BE2C (cell line): ENCODE measurements around the gene ABT1.

ENCODE experiments used
- DNase-seq: peaks from one replicate; pipeline ENCODE4 v3.0.0-alpha.2; 2020
- H3K27me3 ChIP-seq: fragments of 250-450 bp; sonication (Bioruptor Pico); 2 replicates; pipeline ENCODE4 v1.5.1; 2020; ENCODE audit warnings: mild to moderate bottlenecking
- H3K36me3 ChIP-seq: fragments of 250-450 bp; sonication (Bioruptor Pico); 2 replicates; pipeline ENCODE4 v1.5.1; 2020; ENCODE audit warnings: mild to moderate bottlenecking
- H3K4me1 ChIP-seq: fragments of 250-450 bp; sonication (Bioruptor Pico); 2 replicates; pipeline ENCODE4 v1.5.1; 2020
- H3K4me3 ChIP-seq: 2 replicates; pipeline ENCODE4 v1.5.1; 2011; ENCODE audit warnings: low read depth, low read length
- H3K9me3 ChIP-seq: fragments of 250-450 bp; sonication (Bioruptor Pico); 2 replicates; pipeline ENCODE4 v1.5.1; 2020
- TF ChIP-seq, protein P1 (sequence below): IDR thresholded peaks from 2 replicates; pipeline ENCODE4 v1.5.1; 2012; ENCODE audit warnings: mild to moderate bottlenecking, low read depth, low read length

The ABT1 gene

DNA sequence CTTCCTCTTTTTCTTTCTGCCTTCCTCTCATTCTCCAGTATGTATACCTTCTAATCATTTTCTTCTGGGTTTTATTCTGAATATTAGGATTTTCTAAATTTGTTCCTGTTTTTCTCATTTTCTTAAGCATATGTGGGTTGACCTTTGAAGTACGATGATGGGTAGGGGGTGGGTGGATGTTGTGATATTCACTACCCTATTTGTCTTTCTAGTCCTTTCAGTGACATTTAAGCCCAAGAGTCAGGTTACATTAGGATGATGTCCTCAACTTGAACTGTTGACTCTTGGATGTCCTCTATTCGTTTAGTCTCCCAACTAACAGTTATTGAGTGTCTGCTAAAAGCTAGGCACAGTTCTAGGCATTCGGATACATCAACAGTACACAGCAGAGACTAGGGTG, 7.3 kb downstream of the ABT1 start:
- DNase-seq, result no peak
- Histone ChIP-seq H3K4me3 (no peak overlapping the region), H3K36me3 (peaks cover 12% of the 10 kb centered on the region), H3K27me3 (no peaks in the 10 kb centered on the region), H3K4me1 (no peaks in the 10 kb centered on the region; the same call in 1 of the 2 replicates), H3K9me3 (no peaks in the 10 kb centered on the region)
- TF ChIP-seq, protein P1, sequence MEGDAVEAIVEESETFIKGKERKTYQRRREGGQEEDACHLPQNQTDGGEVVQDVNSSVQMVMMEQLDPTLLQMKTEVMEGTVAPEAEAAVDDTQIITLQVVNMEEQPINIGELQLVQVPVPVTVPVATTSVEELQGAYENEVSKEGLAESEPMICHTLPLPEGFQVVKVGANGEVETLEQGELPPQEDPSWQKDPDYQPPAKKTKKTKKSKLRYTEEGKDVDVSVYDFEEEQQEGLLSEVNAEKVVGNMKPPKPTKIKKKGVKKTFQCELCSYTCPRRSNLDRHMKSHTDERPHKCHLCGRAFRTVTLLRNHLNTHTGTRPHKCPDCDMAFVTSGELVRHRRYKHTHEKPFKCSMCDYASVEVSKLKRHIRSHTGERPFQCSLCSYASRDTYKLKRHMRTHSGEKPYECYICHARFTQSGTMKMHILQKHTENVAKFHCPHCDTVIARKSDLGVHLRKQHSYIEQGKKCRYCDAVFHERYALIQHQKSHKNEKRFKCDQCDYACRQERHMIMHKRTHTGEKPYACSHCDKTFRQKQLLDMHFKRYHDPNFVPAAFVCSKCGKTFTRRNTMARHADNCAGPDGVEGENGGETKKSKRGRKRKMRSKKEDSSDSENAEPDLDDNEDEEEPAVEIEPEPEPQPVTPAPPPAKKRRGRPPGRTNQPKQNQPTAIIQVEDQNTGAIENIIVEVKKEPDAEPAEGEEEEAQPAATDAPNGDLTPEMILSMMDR, result no peak

DNA sequence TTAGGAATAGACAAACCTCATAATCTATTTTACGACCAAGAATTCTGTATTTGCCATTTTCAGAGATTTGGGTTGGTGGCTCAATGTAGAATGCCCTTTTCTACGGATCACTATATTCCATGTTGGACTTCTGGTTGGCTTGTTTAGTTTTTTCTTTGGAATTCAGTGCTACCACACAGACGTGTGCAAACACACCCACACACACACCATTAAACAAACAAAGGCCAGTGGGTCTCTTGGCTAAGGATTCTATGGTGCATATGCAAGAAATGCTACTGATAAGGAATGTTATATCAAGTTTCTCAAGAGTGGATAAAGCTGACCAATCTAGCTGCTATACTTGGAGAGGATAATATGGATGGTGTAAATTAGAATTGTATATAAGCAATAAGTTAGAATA, 8.0 kb downstream of the ABT1 start:
- no peaks in the 10 kb centered on the region; the same call in 1 of the 2 replicates for H3K4me1 ChIP-seq
- no peak for DNase-seq
- H3K9me3 ChIP-seq, result no peaks in the 10 kb centered on the region
- no peaks in the 10 kb centered on the region for H3K27me3 ChIP-seq
- TF ChIP-seq, protein P1, result no peak
- peaks cover 5% of the 10 kb centered on the region for H3K36me3 ChIP-seq
- no peak overlapping the region for H3K4me3 ChIP-seq

DNA sequence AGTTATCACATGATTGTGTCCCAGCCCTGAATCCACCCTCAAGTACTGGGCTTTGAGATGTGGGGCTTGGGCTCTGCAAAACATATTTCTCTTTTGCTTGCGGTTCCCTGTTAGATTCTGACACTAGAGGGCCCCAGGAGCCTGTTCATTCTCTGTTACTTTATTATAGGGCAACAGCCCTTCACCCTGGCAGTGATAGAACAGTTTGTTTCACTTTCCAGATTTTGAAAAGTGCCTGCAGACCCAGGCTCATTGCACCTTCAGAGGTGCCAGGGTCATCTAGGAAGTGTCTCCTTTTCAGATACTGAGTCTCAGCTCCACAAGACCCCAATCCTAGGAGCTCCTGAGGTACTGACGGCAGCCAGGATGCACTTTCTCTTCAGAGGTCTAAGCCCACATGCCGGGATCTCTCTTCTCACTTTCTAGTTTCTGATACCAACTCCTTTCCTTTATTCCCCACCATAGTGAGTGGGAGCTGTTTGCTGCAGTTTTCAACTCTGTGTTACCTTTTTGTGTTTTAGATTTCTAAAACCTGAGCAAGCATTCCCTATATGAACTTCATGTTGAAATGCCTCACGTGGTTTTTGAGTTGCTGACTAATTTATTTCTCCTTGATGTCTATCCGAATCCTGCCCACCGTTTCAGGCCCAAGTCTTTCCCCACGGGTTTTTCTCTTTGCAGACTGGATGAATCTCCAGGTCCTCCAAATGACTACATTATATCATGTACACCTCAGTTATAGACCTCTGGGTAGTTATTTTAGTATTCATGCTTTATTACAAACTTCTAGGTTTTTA, 10.9 kb downstream of the ABT1 start:
- Histone ChIP-seq H3K4me1 (no peaks in the 10 kb centered on the region; the same call in 1 of the 2 replicates), H3K9me3 (no peaks in the 10 kb centered on the region), H3K4me3 (no peak overlapping the region), H3K36me3 (no peaks in the 10 kb centered on the region), H3K27me3 (no peaks in the 10 kb centered on the region)
- TF ChIP-seq, protein P1, result peak; percentile 86
- peak; percentile 52 for DNase-seq

DNA sequence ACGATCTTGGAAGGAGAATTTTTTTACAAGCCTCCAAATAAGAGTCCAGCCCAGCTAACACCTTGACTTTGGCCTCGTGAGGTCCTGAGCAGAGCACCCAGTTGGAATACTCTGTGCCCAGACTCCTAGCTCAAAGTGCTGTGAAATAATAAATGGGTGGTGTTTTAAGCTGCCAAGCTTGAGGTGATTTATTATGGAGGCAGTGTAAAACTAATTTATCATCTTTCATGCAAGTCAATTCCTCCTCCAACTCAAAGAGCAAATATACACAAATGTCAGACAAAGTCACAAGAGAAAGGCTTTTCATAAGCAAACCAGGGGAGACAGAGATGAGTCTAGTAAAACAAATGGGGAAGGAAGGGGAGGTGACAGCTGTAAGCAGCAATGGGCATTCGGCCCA, 12.7 kb downstream of the ABT1 start:
- TF ChIP-seq, protein P1, result no peak
- peaks cover 14% of the 10 kb centered on the region for H3K27me3 ChIP-seq
- H3K4me1 ChIP-seq, result no peaks in the 10 kb centered on the region; the same call in 1 of the 2 replicates
- no peak for DNase-seq
- H3K9me3 ChIP-seq, result no peaks in the 10 kb centered on the region
- H3K36me3 ChIP-seq, result no peaks in the 10 kb centered on the region
- no peak overlapping the region for H3K4me3 ChIP-seq

DNA sequence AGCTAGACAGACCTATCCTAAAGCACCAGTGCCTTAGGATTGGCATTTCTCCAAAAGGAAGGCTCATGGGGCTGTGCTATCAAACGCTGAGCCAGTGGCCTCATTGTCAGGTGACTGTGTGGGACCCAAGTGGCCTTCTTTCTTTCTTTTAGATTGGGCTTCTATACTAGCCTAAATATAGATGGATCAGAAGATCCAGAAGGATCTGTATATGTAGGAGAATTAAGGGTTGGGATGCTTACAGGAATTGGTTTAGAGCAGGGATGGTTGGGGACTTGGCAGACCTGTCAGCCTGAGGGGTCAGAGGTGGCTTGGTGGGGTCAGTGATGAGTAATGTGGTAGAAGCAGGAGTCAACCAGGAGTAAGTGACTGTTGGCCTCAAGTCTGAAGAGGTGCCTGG, 14.8 kb downstream of the ABT1 start:
- TF ChIP-seq, protein P1, result no peak
- peaks cover 20% of the 10 kb centered on the region for H3K27me3 ChIP-seq
- no peaks in the 10 kb centered on the region for H3K9me3 ChIP-seq
- H3K4me1 ChIP-seq, result no peaks in the 10 kb centered on the region; the same call in 1 of the 2 replicates
- H3K4me3 ChIP-seq, result no peak overlapping the region
- H3K36me3 ChIP-seq, result no peaks in the 10 kb centered on the region
- no peak for DNase-seq

DNA sequence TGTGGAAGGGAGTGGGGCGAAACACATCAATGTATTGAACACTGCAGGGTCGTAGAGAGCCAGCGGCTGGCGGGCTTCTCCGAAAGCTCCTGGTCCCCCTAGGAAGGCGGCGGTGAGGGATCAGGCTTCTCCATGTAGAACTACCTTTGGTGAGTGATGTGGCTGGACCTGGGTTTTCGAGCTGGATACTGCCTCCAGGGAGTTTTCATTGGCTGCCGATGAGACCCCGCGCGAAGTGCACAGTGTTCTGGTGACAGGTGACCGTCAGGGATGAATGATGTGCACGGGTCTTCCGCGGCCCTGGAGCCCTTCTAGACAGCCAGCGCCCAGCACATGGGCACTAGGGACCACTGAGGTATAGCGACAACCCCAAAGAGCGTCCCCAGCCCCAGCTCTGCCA, 16.4 kb downstream of the ABT1 start:
- peaks cover 20% of the 10 kb centered on the region for H3K27me3 ChIP-seq
- no peaks in the 10 kb centered on the region for H3K9me3 ChIP-seq

More for the DNA sequence above, 16.4 kb downstream of the ABT1 start:
- DNase-seq, result no peak
- TF ChIP-seq, protein P1, result no peak
- Histone ChIP-seq H3K4me1 (no peaks in the 10 kb centered on the region), H3K4me3 (no peak overlapping the region), H3K36me3 (no peaks in the 10 kb centered on the region)
